ENCODE measurements around the gene MMD. TPM values are rescaled to one million over a fixed set of nuclear protein-coding genes. Genes with fewer than 3 reads are reported as not detected.
"Not testable (repeated sequence)": the region's sequence is repeated elsewhere in the genome, so short reads cannot be mapped to it uniquely, and the experiment has no call there.

MMD gene
- total RNA-seq, 1 experiment from 2014 or later: 19.2 TPM

DNA sequence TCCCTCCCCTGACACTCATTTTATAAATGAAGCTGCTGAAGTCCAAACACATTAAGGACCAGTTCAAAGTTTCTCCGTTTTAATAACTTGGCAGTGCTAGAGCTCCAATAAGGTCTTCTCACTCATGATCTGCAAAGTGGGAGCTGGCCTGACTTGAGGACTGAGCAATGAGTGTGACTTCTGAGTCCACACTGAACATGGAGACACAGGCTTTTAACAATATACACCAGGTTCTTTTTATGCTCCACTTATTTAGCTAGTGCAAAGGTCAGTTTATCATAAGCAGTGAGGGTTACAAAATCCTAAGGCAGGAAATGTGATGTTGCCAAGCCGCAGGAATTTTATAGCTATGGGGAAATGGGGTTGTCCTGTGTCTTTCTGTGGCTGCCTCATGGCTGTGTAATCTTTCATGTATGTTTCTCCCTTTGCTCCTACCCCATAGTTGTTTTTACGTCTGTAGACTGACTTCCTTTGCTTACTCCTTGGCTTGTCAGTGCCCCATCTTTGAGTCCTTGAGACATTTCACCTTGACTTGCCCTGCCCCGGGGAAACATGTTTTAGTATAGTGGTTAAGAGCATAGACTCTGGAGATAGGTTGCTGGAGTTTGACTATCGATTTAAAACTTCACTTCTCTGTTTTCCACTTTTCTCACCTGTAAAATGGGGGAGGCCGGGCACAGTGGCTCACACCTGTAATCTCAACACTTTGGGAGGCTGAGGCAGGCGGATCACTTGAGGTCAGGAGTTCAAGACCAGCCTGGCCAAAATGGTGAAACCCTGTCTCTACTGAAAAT, 12.2 kb upstream of the MMD start:
- intact Hi-C loops (cut with micrococcal nuclease; ENCODE audit: unreplicated experiment): loop anchor here (2.0 to 5.0 kb wide), 2 partner anchors 63 to 81 kb away; no protein-coding TSS in a partner anchor
- DNase-seq: peak; percentile 52
- no peaks in the 10 kb centered on the region for H3K36me3 Mint-ChIP-seq (ENCODE audit: insufficient read depth, unreplicated experiment)
- peaks cover 57% of the 10 kb centered on the region for H3K4me1 Mint-ChIP-seq (ENCODE audit: low read depth, unreplicated experiment)
- TF ChIP-seq, protein P1, sequence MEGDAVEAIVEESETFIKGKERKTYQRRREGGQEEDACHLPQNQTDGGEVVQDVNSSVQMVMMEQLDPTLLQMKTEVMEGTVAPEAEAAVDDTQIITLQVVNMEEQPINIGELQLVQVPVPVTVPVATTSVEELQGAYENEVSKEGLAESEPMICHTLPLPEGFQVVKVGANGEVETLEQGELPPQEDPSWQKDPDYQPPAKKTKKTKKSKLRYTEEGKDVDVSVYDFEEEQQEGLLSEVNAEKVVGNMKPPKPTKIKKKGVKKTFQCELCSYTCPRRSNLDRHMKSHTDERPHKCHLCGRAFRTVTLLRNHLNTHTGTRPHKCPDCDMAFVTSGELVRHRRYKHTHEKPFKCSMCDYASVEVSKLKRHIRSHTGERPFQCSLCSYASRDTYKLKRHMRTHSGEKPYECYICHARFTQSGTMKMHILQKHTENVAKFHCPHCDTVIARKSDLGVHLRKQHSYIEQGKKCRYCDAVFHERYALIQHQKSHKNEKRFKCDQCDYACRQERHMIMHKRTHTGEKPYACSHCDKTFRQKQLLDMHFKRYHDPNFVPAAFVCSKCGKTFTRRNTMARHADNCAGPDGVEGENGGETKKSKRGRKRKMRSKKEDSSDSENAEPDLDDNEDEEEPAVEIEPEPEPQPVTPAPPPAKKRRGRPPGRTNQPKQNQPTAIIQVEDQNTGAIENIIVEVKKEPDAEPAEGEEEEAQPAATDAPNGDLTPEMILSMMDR (IDR thresholded peaks at IDR 0.05; ENCODE audit: unreplicated experiment): no peak
- BruUV-seq (replicated peaks): no TSS peak
- no peaks in the 10 kb centered on the region for H3K9me3 Mint-ChIP-seq (ENCODE audit: low read depth, unreplicated experiment)
- H3K27ac Mint-ChIP-seq (ENCODE audit: unreplicated experiment): peak overlapping the region; percentile 90
- H3K4me3 Mint-ChIP-seq (ENCODE audit: low read depth, unreplicated experiment): peak overlapping the region; percentile 25
- CTCF ChIA-PET: interaction anchor here (1.0 to 1.7 kb wide), 4 partner anchors 9 to 19 kb away, joined by 3 to 5 read pairs (median 4); partner anchors contain the start of gene MMD
- H3K27me3 Mint-ChIP-seq (ENCODE audit: unreplicated experiment): no peaks in the 10 kb centered on the region

DNA sequence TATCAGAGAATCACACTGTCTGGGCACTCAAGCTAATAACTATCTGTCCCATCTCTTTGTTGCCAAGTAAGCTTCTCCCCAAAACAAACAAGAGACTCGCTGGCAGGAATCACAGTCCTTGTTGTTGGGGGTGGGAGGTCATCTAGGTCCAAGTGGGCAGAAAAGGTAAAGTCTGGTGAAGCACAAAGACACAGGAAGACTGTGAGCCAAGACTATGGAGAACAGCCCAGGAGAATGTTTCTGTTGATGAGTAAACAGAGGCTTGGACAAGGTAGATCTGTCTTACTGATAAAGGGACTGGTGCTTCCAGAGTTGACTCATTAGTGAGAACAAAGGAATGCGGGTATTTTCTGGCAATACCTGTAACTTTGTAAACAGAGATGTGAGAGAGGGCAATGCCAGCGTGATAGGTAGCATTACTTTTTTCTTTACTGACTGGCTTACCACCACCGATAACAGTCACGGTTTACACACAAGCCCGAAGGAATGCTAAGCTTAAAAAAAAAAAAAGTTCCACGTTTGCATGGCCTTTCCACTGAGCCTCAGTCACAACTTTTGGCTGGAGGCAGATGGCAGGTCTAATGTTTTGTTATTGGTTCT, 11.5 kb upstream of the MMD start:
- DNase-seq: peak; percentile 54
- Mint-ChIP-seq H3K9me3 (ENCODE audit: low read depth, unreplicated experiment) (no peaks in the 10 kb centered on the region), H3K27ac (ENCODE audit: unreplicated experiment) (peak overlapping the region; percentile 90), H3K4me3 (ENCODE audit: low read depth, unreplicated experiment) (peak overlapping the region; percentile 25), H3K4me1 (ENCODE audit: low read depth, unreplicated experiment) (peaks cover 57% of the 10 kb centered on the region), H3K27me3 (ENCODE audit: unreplicated experiment) (no peaks in the 10 kb centered on the region), H3K36me3 (ENCODE audit: insufficient read depth, unreplicated experiment) (no peaks in the 10 kb centered on the region)
- intact Hi-C loops (cut with micrococcal nuclease; ENCODE audit: unreplicated experiment): loop anchor here (2.0 to 5.0 kb wide), 2 partner anchors 64 to 82 kb away; no protein-coding TSS in a partner anchor
- TF ChIP-seq, protein P1 (IDR thresholded peaks at IDR 0.05; ENCODE audit: unreplicated experiment): no peak
- CTCF ChIA-PET: interaction anchor here (0.6 to 1.7 kb wide), 6 partner anchors 9 to 317 kb away, joined by 3 to 5 read pairs (median 4); partner anchors contain the start of gene MMD
- BruUV-seq (replicated peaks): no TSS peak

DNA sequence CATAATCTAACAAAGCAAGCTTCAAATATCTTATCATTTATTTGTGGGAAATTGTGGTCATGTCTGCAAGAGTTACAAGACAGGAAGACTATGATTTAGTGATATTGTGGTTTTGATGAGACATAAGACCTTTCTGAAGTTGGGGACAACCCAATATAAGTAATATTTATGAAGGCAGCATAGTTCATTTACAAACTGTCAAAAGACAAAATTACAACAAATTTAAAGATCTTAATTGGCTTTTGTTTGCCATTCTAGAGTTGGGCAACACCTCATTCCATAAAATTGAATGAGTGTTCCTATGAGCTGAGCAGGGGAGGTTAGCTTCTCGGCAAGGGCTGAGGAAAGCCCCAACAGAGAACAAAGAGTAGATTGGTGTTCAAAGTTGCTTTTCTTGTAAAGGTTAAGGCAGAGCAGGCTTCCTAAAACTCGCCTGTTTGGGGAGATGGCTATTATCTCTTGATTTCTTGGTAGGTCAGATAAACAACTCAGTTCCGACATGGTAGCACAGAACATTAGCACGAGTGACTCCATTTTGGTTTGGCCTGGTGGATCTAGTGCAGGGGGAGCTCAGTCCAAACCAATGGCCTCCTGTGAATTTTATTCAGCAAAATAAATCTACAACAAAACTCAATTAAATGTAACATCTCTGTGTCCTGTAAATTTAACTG, 10.9 kb upstream of the MMD start:
- H3K27ac Mint-ChIP-seq (ENCODE audit: unreplicated experiment): peak overlapping the region; percentile 90
- H3K9me3 Mint-ChIP-seq (ENCODE audit: low read depth, unreplicated experiment): no peaks in the 10 kb centered on the region
- peaks cover 54% of the 10 kb centered on the region for H3K4me1 Mint-ChIP-seq (ENCODE audit: low read depth, unreplicated experiment)
- H3K27me3 Mint-ChIP-seq (ENCODE audit: unreplicated experiment): no peaks in the 10 kb centered on the region
- CTCF ChIA-PET: interaction anchor here (0.6 to 1.7 kb wide), 3 partner anchors 11 to 318 kb away, joined by 3 to 5 read pairs (median 4); partner anchors contain the start of gene MMD
- no peaks in the 10 kb centered on the region for H3K36me3 Mint-ChIP-seq (ENCODE audit: insufficient read depth, unreplicated experiment)
- intact Hi-C loops (cut with micrococcal nuclease; ENCODE audit: unreplicated experiment): loop anchor here (2.0 to 5.0 kb wide), 2 partner anchors 65 to 82 kb away; no protein-coding TSS in a partner anchor
- H3K4me3 Mint-ChIP-seq (ENCODE audit: low read depth, unreplicated experiment): no peak overlapping the region
- BruUV-seq (replicated peaks): no TSS peak
- TF ChIP-seq, protein P1 (IDR thresholded peaks at IDR 0.05; ENCODE audit: unreplicated experiment): no peak
- no peak for DNase-seq

DNA sequence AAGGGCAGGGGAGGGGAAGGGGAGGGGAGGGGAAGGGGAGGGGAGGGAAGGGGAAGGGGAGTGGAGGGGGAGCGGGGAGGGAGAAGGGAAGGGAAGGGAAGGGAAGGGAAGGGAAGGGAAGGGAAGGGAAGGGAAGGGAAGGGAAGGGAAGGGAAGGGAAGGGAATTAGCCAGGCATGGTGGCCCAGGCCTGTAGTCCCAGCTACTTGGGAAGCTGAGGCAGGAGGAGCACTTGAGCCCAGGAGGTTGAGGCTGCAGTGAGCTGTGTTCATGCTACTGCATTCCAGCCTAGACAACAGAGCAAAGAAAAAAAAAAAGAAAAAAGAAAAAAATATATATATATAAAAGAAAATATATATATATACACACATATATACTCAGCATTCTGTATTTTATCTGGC, 10.3 kb upstream of the MMD start:
- not testable (repeated sequence) for DNase-seq; BruUV-seq (replicated peaks); H3K36me3 Mint-ChIP-seq (ENCODE audit: insufficient read depth, unreplicated experiment); H3K27me3 Mint-ChIP-seq (ENCODE audit: unreplicated experiment); H3K9me3 Mint-ChIP-seq (ENCODE audit: low read depth, unreplicated experiment); H3K4me3 Mint-ChIP-seq (ENCODE audit: low read depth, unreplicated experiment)
- H3K27ac Mint-ChIP-seq (ENCODE audit: unreplicated experiment): peak overlapping the region; percentile 90
- intact Hi-C loops (cut with micrococcal nuclease; ENCODE audit: unreplicated experiment): loop anchor here (2.0 to 5.0 kb wide), 2 partner anchors 65 to 83 kb away; no protein-coding TSS in a partner anchor
- CTCF ChIA-PET: interaction anchor here (1.0 kb wide), 1 partner anchor 54 kb away, joined by 3 read pairs; no protein-coding TSS in a partner anchor
- H3K4me1 Mint-ChIP-seq (ENCODE audit: low read depth, unreplicated experiment): peaks cover 48% of the 10 kb centered on the region
